ENCODE data around the gene EID3.

DNA sequence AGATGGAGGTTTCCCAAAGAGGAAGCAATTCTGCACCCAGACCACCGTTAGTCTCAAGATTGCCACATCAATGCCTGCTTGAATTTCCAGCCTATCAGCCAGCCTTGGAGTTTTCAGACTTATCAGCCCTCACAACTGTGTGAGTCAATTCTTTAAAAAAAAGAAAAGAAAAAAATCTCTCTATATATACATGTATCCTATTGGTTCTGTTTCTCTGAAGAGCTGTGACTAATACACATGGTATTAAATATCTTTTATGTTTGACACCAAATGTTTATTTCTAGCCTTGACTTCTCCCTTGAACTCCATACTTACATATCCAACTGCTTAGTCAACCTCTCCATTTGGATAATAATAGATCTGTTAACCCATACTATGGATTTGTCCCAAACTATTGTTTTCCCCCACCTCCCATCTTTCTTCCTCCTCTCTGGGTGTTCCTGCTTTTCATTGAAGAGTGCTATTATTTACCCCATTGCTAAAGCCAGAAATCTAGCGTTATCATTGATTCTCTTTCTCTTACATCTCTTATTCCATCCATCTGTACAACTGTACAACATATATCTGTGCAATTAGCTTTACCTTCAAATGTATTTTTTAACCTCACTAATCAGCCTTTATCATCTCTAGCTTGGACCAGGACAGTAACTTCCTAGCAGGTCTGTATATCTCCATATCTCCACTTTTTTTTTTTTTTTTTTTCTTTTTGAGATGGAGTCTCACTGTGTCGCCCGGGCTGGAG, 22.7 kb upstream of the EID3 start:
- no peak for TF ChIP-seq TCF12 (IDR thresholded peaks at IDR 0.05; ENCODE audit: low read depth)
- TF ChIP-seq EP300 (IDR thresholded peaks at IDR 0.05; ENCODE audit: borderline replicate concordance), result no peak
- no peak for TF ChIP-seq NFIC (IDR thresholded peaks at IDR 0.05)
- TF ChIP-seq, protein P1, sequence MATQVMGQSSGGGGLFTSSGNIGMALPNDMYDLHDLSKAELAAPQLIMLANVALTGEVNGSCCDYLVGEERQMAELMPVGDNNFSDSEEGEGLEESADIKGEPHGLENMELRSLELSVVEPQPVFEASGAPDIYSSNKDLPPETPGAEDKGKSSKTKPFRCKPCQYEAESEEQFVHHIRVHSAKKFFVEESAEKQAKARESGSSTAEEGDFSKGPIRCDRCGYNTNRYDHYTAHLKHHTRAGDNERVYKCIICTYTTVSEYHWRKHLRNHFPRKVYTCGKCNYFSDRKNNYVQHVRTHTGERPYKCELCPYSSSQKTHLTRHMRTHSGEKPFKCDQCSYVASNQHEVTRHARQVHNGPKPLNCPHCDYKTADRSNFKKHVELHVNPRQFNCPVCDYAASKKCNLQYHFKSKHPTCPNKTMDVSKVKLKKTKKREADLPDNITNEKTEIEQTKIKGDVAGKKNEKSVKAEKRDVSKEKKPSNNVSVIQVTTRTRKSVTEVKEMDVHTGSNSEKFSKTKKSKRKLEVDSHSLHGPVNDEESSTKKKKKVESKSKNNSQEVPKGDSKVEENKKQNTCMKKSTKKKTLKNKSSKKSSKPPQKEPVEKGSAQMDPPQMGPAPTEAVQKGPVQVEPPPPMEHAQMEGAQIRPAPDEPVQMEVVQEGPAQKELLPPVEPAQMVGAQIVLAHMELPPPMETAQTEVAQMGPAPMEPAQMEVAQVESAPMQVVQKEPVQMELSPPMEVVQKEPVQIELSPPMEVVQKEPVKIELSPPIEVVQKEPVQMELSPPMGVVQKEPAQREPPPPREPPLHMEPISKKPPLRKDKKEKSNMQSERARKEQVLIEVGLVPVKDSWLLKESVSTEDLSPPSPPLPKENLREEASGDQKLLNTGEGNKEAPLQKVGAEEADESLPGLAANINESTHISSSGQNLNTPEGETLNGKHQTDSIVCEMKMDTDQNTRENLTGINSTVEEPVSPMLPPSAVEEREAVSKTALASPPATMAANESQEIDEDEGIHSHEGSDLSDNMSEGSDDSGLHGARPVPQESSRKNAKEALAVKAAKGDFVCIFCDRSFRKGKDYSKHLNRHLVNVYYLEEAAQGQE (IDR thresholded peaks at IDR 0.05; ENCODE audit: low read depth), result no peak
- TF ChIP-seq, protein P2, sequence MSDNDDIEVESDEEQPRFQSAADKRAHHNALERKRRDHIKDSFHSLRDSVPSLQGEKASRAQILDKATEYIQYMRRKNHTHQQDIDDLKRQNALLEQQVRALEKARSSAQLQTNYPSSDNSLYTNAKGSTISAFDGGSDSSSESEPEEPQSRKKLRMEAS (IDR thresholded peaks at IDR 0.05), result no peak

Measured in Ishikawa (cell line).